GM19238 (cell line): ENCODE results near the gene DNASE2.

Experiments
- DNase-seq: peaks from one replicate; pipeline ENCODE4 v3.0.0; 2011; ENCODE audit warnings: low spot score; ENCODE audit not compliant: insufficient read length

The DNASE2 gene

GRCh38 chr19:12834566-12834943 lies 46.7 kb downstream of the DNASE2 start, which contains the start of gene RTBDN:
Gene RTBDN, minus strand, starts transcription at chr19:12834579. Its CDS starts 4,600 bp downstream, at chr19:12829979.
- DNase-seq = no peak

DNA sequence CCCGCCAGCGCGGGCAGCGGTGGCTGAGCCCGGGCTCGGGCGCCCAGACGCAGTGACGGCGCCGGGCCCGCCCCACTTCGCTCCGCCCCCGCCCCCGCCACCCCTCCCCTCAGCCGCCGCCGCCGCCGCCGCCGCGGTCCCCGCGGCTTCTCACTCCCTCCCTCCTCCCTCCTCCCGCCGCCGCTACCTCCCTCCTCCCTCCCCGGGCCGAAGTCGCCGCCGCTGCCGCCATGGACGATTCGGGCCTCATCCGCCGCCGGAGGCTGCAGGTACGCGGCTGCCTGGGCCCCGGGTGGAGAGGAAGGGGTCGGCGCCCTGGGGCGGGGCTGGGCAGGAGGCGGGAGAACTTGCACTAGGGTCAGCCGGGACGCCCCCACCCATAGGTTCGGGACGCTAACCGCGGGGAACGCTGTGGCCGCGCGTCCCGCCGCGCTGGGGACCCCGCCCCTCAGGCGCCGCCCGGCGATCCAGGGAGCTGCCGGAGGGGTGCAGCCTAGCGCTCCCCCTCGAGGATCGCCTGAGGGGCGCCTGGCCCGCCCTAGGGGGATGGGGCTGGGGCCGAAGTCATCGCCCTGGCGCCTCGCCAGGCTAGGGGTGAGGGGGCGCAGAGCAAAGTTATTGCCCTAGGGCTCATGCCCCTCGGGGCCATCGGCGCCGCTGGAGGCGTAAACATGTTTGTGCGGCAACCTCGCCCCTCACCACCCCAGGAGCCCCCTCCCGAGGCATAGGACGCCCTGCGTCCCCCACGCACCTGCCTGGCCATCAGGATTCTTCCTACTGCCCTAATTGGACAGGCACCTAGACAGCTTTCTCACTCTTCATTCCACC lies 47.3 kb downstream of the DNASE2 start:
- no peak for DNase-seq

DNA sequence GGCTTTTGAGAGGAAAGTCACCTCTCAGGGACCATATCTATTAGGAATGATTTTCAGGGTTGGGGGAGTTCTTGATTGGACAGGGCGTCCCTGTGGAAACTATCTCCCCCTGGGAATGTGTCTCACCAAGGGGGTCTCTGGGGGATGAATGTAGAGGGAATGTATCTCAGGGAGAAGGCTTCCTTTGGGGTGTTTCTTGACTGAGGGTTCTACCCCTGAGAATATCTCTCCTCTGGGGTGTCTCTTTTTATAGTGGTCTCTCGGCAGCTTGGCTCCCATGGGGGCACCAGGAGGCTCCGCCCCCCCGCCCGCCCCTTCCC lies 47.9 kb downstream of the DNASE2 start:
- no peak for DNase-seq

DNA sequence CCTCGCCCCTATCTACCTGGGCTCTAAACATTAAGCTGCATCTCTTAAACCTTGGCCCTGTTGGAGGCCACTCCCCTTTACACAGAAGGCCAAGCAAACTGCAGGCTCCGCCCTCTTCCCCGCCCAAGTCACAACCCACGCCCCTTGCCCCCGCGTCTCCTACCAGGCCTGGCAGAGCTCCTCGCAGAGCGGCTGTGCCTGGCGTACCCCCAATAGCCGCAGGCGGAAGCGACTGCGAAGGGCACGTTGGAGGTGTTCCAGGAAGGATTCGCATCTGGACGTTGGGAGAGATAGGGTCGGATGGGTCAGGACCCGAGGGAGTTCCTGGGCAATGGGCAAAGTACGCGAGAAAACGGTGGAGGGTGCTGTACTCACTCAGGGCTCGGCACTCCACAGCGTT lies 52.8 kb downstream of the DNASE2 start:
- no peak for DNase-seq

DNA sequence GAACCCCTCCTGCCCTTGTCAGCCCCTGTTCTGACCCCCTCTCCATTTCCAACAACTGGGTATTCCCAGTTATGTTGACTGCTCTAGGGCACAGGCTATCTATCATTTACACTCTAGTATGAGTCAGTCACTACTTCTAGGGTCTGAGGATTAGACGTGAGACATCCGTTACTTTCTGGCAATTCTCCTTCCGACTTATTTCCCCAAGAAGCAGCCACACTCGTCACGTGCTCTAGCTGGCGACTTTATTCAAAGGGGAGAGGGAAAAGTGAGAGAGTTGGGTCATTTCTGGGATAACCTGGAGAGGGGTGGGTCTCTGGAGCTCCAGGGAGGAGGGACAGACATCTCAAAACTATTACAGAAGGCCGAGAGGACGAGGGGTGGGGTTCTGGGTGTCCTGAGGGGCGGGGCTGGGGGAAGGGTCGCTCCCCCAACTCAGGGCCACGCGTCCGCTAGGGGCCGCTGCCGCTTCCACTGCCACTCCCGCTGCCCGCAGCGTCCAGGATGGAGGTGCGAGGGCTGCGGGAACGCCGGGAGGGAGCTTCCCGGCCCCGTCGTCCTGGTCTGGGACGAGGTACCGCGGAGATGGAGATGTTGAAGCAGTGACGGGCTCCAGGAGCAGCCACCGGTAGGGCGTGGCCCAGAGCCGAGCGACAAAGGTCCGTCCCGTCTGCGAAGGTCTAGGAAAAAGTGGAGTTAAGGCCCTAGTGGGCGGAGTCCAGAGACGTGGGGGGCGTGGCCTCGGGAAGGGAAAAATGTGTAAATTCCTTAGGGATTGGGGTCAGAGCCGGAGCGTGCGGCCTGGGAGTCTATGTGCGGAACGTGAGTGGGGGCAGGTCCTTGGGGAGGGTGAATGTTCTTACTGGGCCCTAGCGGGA lies 55.8 kb downstream of the DNASE2 start:
- no peak for DNase-seq
